ENCODE results near the gene POLR1H. TPM values are rescaled to one million over a fixed set of nuclear protein-coding genes. Genes with fewer than 3 reads are reported as not detected.

POLR1H gene
- total RNA-seq, 1 experiment from 2014 or later, result 42.6 TPM

DNA sequence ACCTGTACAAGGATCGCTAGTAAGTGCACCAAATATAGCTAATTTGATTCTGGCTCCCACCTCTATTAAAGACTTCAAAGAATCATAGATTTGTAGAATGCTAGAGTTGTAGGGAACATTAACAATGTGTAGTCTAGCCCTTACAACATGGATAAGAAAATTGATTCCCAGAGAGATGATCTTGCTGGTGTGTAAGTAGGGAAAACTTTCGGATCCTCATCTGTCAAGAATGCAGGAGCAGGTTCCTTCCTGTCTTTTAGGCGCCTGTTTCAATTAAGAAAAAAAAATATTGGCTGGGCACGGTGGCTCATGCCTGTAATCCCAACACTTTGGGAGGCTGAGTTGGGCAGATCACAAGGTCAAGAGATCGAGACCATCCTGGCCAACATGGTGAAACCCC, 26.8 kb downstream of the POLR1H start:
- DNase-seq (ENCODE audit: low read depth, low spot score) (no peak), ATAC-seq (no peak)
- Histone ChIP-seq H3K4me2 (ENCODE audit: low read length) (no peak overlapping the region), H3K27ac (ENCODE audit: low read depth, low read length) (no peak overlapping the region), H3K36me3 (ENCODE audit: control insufficient read depth in 1 of 2, insufficient read depth in 2 of 2, low read length in 2 of 2) (no peaks in the 10 kb centered on the region), H4K20me1 (ENCODE audit: insufficient read depth) (no peaks in the 10 kb centered on the region), H3K4me3 (replicated peaks in 1 of 2; ENCODE audit: low read depth in 1 of 2, low read length in 2 of 2) (no peak overlapping the region), H3K27me3 (ENCODE audit: insufficient read depth, low read length) (no peaks in the 10 kb centered on the region), H3K9ac (ENCODE audit: low read length) (no peak overlapping the region), H3K9me3 (ENCODE audit: control insufficient read depth in 1 of 2, insufficient read depth in 1 of 2, low read depth in 1 of 2, low read length in 2 of 2) (no peaks in the 10 kb centered on the region), H3K4me1 (ENCODE audit: control insufficient read depth in 1 of 2, insufficient read depth in 2 of 2, low read length in 2 of 2) (peaks cover 15 to 22% of the 10 kb centered on the region in 2 experiments), H2AFZ (ENCODE audit: low read depth, low read length, poor library complexity, severe bottlenecking) (no peak overlapping the region), H3K79me2 (ENCODE audit: insufficient read depth, low read length) (no peaks in the 10 kb centered on the region), H3K9me2 (ENCODE audit: insufficient read depth) (no peaks in the 10 kb centered on the region)
- TF ChIP-seq, protein P1, sequence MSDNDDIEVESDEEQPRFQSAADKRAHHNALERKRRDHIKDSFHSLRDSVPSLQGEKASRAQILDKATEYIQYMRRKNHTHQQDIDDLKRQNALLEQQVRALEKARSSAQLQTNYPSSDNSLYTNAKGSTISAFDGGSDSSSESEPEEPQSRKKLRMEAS (IDR thresholded peaks at IDR 0.05), result no peak
- TF ChIP-seq, protein P2, sequence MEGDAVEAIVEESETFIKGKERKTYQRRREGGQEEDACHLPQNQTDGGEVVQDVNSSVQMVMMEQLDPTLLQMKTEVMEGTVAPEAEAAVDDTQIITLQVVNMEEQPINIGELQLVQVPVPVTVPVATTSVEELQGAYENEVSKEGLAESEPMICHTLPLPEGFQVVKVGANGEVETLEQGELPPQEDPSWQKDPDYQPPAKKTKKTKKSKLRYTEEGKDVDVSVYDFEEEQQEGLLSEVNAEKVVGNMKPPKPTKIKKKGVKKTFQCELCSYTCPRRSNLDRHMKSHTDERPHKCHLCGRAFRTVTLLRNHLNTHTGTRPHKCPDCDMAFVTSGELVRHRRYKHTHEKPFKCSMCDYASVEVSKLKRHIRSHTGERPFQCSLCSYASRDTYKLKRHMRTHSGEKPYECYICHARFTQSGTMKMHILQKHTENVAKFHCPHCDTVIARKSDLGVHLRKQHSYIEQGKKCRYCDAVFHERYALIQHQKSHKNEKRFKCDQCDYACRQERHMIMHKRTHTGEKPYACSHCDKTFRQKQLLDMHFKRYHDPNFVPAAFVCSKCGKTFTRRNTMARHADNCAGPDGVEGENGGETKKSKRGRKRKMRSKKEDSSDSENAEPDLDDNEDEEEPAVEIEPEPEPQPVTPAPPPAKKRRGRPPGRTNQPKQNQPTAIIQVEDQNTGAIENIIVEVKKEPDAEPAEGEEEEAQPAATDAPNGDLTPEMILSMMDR (IDR thresholded peaks at IDR 0.05 in 2 of 3, conservative IDR thresholded peaks at IDR 0.05 in 1 of 3; ENCODE audit: borderline replicate concordance in 1 of 3, insufficient read depth in 1 of 3, low read depth in 2 of 3, low read length in 2 of 3), result no peak
- TF ChIP-seq EGR1 (IDR thresholded peaks at IDR 0.05; ENCODE audit: low read depth) (no peak), CBX3 (IDR thresholded peaks at IDR 0.05; ENCODE audit: low read depth) (no peak), ELF1 (IDR thresholded peaks at IDR 0.05; ENCODE audit: borderline replicate concordance, low read depth) (no peak)
- TF ChIP-seq, protein P3, sequence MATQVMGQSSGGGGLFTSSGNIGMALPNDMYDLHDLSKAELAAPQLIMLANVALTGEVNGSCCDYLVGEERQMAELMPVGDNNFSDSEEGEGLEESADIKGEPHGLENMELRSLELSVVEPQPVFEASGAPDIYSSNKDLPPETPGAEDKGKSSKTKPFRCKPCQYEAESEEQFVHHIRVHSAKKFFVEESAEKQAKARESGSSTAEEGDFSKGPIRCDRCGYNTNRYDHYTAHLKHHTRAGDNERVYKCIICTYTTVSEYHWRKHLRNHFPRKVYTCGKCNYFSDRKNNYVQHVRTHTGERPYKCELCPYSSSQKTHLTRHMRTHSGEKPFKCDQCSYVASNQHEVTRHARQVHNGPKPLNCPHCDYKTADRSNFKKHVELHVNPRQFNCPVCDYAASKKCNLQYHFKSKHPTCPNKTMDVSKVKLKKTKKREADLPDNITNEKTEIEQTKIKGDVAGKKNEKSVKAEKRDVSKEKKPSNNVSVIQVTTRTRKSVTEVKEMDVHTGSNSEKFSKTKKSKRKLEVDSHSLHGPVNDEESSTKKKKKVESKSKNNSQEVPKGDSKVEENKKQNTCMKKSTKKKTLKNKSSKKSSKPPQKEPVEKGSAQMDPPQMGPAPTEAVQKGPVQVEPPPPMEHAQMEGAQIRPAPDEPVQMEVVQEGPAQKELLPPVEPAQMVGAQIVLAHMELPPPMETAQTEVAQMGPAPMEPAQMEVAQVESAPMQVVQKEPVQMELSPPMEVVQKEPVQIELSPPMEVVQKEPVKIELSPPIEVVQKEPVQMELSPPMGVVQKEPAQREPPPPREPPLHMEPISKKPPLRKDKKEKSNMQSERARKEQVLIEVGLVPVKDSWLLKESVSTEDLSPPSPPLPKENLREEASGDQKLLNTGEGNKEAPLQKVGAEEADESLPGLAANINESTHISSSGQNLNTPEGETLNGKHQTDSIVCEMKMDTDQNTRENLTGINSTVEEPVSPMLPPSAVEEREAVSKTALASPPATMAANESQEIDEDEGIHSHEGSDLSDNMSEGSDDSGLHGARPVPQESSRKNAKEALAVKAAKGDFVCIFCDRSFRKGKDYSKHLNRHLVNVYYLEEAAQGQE (IDR thresholded peaks at IDR 0.05; ENCODE audit: low read depth), result no peak
- ChIA-PET RAD21 (ENCODE audit: low non-redundant PET in 1 of 2, low total read pairs in 2 of 2, uncharacterized antibody in 2 of 2, unreplicated experiment in 2 of 2) (no interaction called here), POLR2A (no interaction called here), CTCF (no interaction called here)
- intact Hi-C loops (cut with micrococcal nuclease), result no loop called here
- no TSS peak for BruUV-seq (replicated peaks)

Data from HCT116 (cell line).